OCI-LY3 (cell line): ENCODE results near the gene ZNF778.

Experiments used
- CTCF ChIP-seq: fragments of 200-600, 300-600 bp; sonication (generic); IDR thresholded peaks from 2 replicates; pipeline ENCODE4 v1.5.1; 2014; ENCODE audit warnings: antibody characterized with exemption, low read length, low read depth
- EZH2phosphoT487 ChIP-seq: fragments of 200-600 bp; shearing (Covaris generic); IDR thresholded peaks from 2 replicates; pipeline ENCODE4 v1.6.1; 2018; ENCODE audit warnings: antibody characterized with exemption, mixed run types, low read depth

- TF ChIP-seq CTCF: no peak
- TF ChIP-seq EZH2phosphoT487: no peak
These were observed 32.9 kb upstream of the ZNF778 start for GRCh38 chr16:89184677-89184932.
